HEK293T (cell line): ENCODE data around the gene PLEKHO2.

ENCODE experiments used
- ARNT ChIP-seq: fragments of 450-650 bp; IDR thresholded peaks from 2 replicates; pipeline ENCODE4 v1.6.1; 2017; ENCODE audit warnings: mild to moderate bottlenecking
- CTBP1 ChIP-seq: fragments of 450-650 bp; IDR thresholded peaks from 2 replicates; pipeline ENCODE4 v1.6.1; 2016; ENCODE audit warnings: borderline replicate concordance
- ELF4 ChIP-seq: fragments of 450-650 bp; IDR thresholded peaks from 2 replicates; pipeline ENCODE4 v1.6.1; 2017; ENCODE audit warnings: antibody characterized with exemption
- FOXA1 ChIP-seq: fragments of 450-650 bp; IDR thresholded peaks from 2 replicates; pipeline ENCODE4 v1.6.1; 2016; ENCODE audit warnings: mild to moderate bottlenecking
- FOXM1 ChIP-seq: fragments of 450-650 bp; IDR thresholded peaks from 2 replicates; pipeline ENCODE4 v1.6.1; 2017; ENCODE audit warnings: mild to moderate bottlenecking, borderline replicate concordance
- HDGF ChIP-seq: fragments of 450-650 bp; IDR thresholded peaks from 2 replicates; pipeline ENCODE4 v1.6.1; 2017; ENCODE audit warnings: antibody characterized with exemption, borderline replicate concordance
- L3MBTL2 ChIP-seq: fragments of 450-650 bp; conservative IDR thresholded peaks from 2 replicates; pipeline ENCODE4 v1.6.1; 2016; ENCODE audit warnings: mild to moderate bottlenecking
- SP1 ChIP-seq: fragments of 450-650 bp; IDR thresholded peaks from 2 replicates; pipeline ENCODE4 v1.6.1; 2017
- SUZ12 ChIP-seq: fragments of 450-650 bp; IDR thresholded peaks from 2 replicates; pipeline ENCODE4 v1.6.1; 2016; ENCODE audit warnings: mild to moderate bottlenecking
- ZNF384 ChIP-seq: fragments of 450-650 bp; IDR thresholded peaks from 2 replicates; pipeline ENCODE4 v1.6.1; 2016

- no peak for TF ChIP-seq FOXA1
- no peak for TF ChIP-seq ARNT
- TF ChIP-seq FOXM1, result peak; percentile 95
- no peak for TF ChIP-seq HDGF
- no peak for TF ChIP-seq CTBP1
- TF ChIP-seq ELF4, result 0 out of 2 replicates have a peak, but pooled peaks have one; percentile 22
- TF ChIP-seq ZNF384, result no peak
- TF ChIP-seq SP1, result no peak
- no peak for TF ChIP-seq SUZ12
- TF ChIP-seq L3MBTL2, result peak; percentile 64
Observed at GRCh38 chr15:64825431-64826294, 16.1 kb upstream of the PLEKHO2 start, which contains the start of gene PIF1.
